HCEC 1CT (cell line): ENCODE data around the gene CXADR.

ENCODE experiments used
- DNase-seq: peaks from one replicate; pipeline ENCODE4 v3.0.0-alpha.2; 2017

The CXADR gene

GRCh38 chr21:17545007-17545406, 32.2 kb downstream of the CXADR start:
- no peak for DNase-seq

- DNase-seq: no peak
These were observed 35.4 kb downstream of the CXADR start for GRCh38 chr21:17548262-17548661.

- DNase-seq: no peak
These were observed 37.9 kb downstream of the CXADR start for GRCh38 chr21:17550671-17551308.

- DNase-seq: no peak
These were observed 39.6 kb downstream of the CXADR start for GRCh38 chr21:17552410-17552809.

- no peak for DNase-seq
These were observed 41.3 kb downstream of the CXADR start for GRCh38 chr21:17554120-17554519.

GRCh38 chr21:17554679-17555465, 42.0 kb downstream of the CXADR start:
- no peak for DNase-seq

GRCh38 chr21:17560377-17561025, 47.7 kb downstream of the CXADR start:
- DNase-seq: no peak

GRCh38 chr21:17570786-17571185, 57.9 kb downstream of the CXADR start:
- no peak for DNase-seq

- DNase-seq: no peak
These were observed 59.6 kb downstream of the CXADR start for GRCh38 chr21:17572431-17572830.

GRCh38 chr21:17575076-17575475, 62.2 kb downstream of the CXADR start:
- no peak for DNase-seq

- no peak for DNase-seq
These were observed 63.4 kb downstream of the CXADR start for GRCh38 chr21:17576080-17576835.

- no peak for DNase-seq
These were observed 64.9 kb downstream of the CXADR start for GRCh38 chr21:17577701-17578100.

- DNase-seq: no peak
These were observed 65.3 kb downstream of the CXADR start for GRCh38 chr21:17578162-17578561.

GRCh38 chr21:17578876-17579275, 66.0 kb downstream of the CXADR start:
- DNase-seq: no peak

GRCh38 chr21:17580319-17580718, 67.5 kb downstream of the CXADR start:
- no peak for DNase-seq

- no peak for DNase-seq
These were observed 71.1 kb downstream of the CXADR start for GRCh38 chr21:17583898-17584297.

GRCh38 chr21:17585875-17586450, 73.1 kb downstream of the CXADR start:
- peak; percentile 52 for DNase-seq

GRCh38 chr21:17590430-17590829, 77.6 kb downstream of the CXADR start:
- no peak for DNase-seq

GRCh38 chr21:17597680-17598079, 84.8 kb downstream of the CXADR start:
- DNase-seq: no peak

- no peak for DNase-seq
These were observed 85.6 kb downstream of the CXADR start for GRCh38 chr21:17598437-17598836.

- DNase-seq: peak; percentile 67
These were observed 90.0 kb downstream of the CXADR start for GRCh38 chr21:17602874-17603273.

- no peak for DNase-seq
These were observed 94.8 kb downstream of the CXADR start for GRCh38 chr21:17607684-17608083.

GRCh38 chr21:17609681-17610080, 96.8 kb downstream of the CXADR start:
- DNase-seq: no peak
